ENCODE data around the gene MCRIP2.

DNA sequence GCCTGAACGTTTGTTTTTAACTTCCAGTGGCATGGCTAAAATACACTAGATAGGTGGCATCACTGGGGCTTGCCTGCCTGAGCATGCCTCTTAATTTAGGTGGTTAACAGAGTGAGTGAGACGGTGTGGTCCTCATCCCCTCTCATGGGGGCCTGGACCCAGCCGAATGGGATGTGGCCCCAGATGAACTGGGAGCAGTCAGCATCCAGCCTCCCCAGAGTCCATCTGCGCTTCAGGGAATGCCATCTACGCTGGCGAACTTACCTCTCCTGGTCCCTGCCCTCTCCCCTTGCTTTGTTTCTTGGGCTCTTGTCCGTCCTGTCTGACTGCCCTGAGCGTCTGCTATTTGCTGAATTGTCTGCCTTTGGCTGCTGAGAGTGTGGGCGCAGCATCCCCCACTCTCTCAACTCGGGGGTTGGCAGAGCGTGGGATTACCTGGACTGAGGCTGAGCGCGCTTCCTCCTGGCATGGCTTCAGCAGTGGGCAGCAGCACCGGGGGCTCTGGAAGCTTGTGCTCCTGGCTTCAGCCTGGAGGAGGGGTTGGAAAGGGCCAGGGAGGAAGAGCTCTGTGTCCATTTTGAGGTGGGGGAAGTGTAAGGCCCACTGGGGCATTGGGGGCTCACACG lies 49.6 kb upstream of the MCRIP2 start:
- TF ChIP-seq CTCF (IDR thresholded peaks at IDR 0.05): no peak
- no peak for TF ChIP-seq POLR2A (IDR thresholded peaks at IDR 0.05)

Measured in thyroid gland (tissue), 4 donors.